Ishikawa (cell line): Measurements from ENCODE around the gene ADARB1.

ENCODE experiments used
- CEBPB ChIP-seq: IDR thresholded peaks from 2 replicates; pipeline ENCODE4 v1.6.1; 2012
- CREB1 ChIP-seq: IDR thresholded peaks from 2 replicates; pipeline ENCODE4 v1.6.1; 2012; ENCODE audit warnings: low read depth
- EGR1 ChIP-seq: IDR thresholded peaks from 2 replicates; pipeline ENCODE4 v1.6.1; 2012
- EP300 ChIP-seq: IDR thresholded peaks from 2 replicates; pipeline ENCODE4 v1.6.1; 2012; ENCODE audit warnings: borderline replicate concordance
- FOXM1 ChIP-seq: IDR thresholded peaks from 2 replicates; pipeline ENCODE4 v1.6.1; 2012; ENCODE audit warnings: low read depth, borderline replicate concordance
- MAX ChIP-seq: IDR thresholded peaks from 2 replicates; pipeline ENCODE4 v1.6.1; 2012
- NFIC ChIP-seq: IDR thresholded peaks from 2 replicates; pipeline ENCODE4 v1.6.1; 2012
- RAD21 ChIP-seq: IDR thresholded peaks from 2 replicates; pipeline ENCODE4 v1.6.1; 2012; ENCODE audit warnings: low read depth
- TAF1 ChIP-seq: IDR thresholded peaks from 2 replicates; pipeline ENCODE4 v1.6.1; 2012; ENCODE audit warnings: low read depth, mild to moderate bottlenecking
- TCF12 ChIP-seq: IDR thresholded peaks from 2 replicates; pipeline ENCODE4 v1.6.1; 2012; ENCODE audit warnings: low read depth
- TEAD4 ChIP-seq: IDR thresholded peaks from 2 replicates; pipeline ENCODE4 v1.6.1; 2012
- USF1 ChIP-seq: IDR thresholded peaks from 2 replicates; pipeline ENCODE4 v1.6.1; 2012
- YY1 ChIP-seq: IDR thresholded peaks from 2 replicates; pipeline ENCODE4 v1.6.1; 2012; ENCODE audit warnings: low read depth
- ZBTB7A ChIP-seq: IDR thresholded peaks from 2 replicates; pipeline ENCODE4 v1.6.1; 2012; ENCODE audit warnings: low read depth
- TF ChIP-seq, protein P1 (sequence below): IDR thresholded peaks from 2 replicates; pipeline ENCODE4 v1.6.1; 2012; ENCODE audit warnings: low read depth, mild to moderate bottlenecking

Gene ADARB1

GRCh38 chr21:45126204-45126626 lies 51.8 kb downstream of the ADARB1 start:
- TF ChIP-seq EP300 (no peak), CEBPB (no peak), EGR1 (no peak), TEAD4 (no peak), FOXM1 (no peak), TCF12 (no peak), USF1 (no peak), YY1 (no peak), NFIC (no peak)

DNA sequence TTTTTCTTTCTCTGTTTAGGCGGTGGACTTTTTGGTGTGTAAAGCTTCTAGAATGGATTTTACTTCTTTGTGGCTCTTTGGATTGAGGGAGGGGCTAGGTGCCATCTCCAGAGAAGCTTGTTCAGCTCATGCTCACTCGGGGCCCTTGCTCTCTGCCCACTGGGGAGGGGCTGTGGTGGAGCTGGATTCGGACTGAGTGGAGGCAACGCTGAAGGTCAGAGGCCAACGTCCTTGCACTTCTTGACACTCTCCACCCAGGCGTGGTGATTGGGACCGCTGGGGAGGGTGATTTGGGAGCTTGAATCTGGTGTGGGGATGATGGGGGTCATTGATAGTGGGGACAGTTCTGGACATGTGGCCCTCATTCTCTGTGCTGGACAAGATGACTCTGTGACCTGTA lies 52.6 kb downstream of the ADARB1 start:
- no peak for TF ChIP-seq EGR1
- no peak for TF ChIP-seq YY1
- no peak for TF ChIP-seq CREB1
- no peak for TF ChIP-seq TAF1
- no peak for TF ChIP-seq CEBPB
- TF ChIP-seq TEAD4: no peak
- TF ChIP-seq NFIC: no peak
- TF ChIP-seq TCF12: no peak
- no peak for TF ChIP-seq MAX
- no peak for TF ChIP-seq EP300
- no peak for TF ChIP-seq USF1
- TF ChIP-seq, protein P1, sequence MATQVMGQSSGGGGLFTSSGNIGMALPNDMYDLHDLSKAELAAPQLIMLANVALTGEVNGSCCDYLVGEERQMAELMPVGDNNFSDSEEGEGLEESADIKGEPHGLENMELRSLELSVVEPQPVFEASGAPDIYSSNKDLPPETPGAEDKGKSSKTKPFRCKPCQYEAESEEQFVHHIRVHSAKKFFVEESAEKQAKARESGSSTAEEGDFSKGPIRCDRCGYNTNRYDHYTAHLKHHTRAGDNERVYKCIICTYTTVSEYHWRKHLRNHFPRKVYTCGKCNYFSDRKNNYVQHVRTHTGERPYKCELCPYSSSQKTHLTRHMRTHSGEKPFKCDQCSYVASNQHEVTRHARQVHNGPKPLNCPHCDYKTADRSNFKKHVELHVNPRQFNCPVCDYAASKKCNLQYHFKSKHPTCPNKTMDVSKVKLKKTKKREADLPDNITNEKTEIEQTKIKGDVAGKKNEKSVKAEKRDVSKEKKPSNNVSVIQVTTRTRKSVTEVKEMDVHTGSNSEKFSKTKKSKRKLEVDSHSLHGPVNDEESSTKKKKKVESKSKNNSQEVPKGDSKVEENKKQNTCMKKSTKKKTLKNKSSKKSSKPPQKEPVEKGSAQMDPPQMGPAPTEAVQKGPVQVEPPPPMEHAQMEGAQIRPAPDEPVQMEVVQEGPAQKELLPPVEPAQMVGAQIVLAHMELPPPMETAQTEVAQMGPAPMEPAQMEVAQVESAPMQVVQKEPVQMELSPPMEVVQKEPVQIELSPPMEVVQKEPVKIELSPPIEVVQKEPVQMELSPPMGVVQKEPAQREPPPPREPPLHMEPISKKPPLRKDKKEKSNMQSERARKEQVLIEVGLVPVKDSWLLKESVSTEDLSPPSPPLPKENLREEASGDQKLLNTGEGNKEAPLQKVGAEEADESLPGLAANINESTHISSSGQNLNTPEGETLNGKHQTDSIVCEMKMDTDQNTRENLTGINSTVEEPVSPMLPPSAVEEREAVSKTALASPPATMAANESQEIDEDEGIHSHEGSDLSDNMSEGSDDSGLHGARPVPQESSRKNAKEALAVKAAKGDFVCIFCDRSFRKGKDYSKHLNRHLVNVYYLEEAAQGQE: no peak
- no peak for TF ChIP-seq FOXM1
- no peak for TF ChIP-seq ZBTB7A
- no peak for TF ChIP-seq RAD21

DNA sequence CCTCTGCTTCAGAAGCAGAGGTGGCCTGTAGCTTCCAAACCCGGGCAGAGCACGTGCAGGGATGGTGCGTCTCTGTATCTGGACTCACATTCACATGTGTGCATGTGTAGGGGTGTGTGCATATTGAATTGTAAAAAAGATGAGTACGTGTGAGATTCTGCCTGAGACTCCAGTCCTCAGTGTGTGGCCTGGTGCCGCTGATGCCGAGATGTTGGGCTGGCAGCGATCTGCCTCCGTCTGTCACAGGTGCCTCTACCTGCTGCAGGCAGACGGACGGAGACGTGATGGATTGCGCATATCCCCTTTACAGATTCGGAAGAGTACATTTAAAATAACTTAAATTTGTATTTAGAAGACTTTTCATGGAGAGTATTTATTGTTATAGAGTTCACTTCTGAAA lies 53.6 kb downstream of the ADARB1 start:
- no peak for TF ChIP-seq CEBPB
- no peak for TF ChIP-seq EGR1
- TF ChIP-seq NFIC: no peak
- TF ChIP-seq EP300: no peak
- TF ChIP-seq CREB1: no peak
- TF ChIP-seq YY1: no peak
- TF ChIP-seq, protein P1: no peak
- no peak for TF ChIP-seq TAF1
- TF ChIP-seq TCF12: no peak
- TF ChIP-seq TEAD4: no peak

DNA sequence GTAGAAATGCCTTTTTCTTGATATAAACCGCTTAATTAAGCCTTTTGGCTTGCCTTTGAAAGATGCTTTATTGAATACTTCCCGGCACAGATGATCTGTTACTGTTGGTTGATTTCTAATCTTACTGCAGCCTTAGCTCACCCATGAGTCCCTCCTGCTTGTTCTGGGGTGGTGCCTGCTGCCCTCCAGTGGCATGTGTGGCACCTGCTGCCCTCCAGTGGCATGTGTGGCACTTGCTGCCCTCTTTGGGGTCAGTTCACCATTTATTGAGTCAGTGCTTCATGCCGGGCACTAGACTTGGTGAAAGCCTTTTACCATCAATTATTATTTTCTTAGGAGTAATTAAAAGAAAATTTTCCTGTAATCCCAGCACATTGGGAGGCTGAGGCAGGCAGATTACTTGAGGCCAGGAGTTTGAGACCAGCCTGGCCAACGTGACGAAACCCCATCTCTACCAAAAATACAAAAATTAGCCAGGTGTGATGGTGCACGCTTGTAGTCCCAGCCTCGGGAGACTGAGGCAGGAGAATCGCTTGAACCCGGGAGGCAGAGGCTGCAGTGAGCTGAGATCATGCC lies 54.3 kb downstream of the ADARB1 start:
- TF ChIP-seq RAD21: peak; percentile 94
- TF ChIP-seq TCF12: no peak
- no peak for TF ChIP-seq ZBTB7A
- TF ChIP-seq TAF1: no peak
- no peak for TF ChIP-seq FOXM1
- TF ChIP-seq TEAD4: peak; percentile 36; the same call in 1 of the 2 replicates
- no peak for TF ChIP-seq YY1

DNA sequence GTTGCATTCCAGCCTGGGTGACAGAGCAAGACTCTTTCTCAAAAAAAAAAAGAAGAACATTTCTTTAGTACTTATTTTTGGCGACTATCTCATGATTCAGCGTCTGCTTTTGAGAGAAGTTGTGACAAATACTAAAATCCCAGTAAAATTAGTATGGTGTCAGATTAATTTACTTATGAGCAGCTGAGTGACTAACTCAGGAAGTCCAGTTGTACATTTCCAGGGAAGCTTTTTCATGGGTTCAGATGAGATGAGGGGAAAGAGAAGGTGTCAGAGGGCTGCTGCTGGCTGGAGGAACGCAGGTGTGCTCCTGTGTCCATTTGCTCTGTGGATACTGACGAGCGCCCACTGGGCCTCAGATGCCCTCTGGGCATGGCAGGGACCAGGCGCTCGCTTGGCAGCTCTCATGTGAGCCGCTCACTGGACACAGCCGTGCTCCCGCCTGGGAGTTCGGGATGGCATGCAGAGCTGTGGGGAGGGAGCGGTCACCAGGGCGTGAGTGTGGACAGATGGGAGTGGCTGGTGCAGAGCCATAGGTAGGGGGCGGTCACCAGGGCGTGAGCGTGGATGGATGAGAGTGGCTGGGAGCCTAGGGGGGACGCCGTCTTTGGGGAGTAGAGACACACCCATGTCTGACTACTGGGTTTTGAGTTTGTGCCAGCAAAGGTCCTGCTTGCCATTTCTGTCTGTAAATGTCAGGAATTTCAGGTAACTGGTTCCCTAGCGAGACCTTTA lies 55.0 kb downstream of the ADARB1 start:
- TF ChIP-seq NFIC (0 out of 2 replicates have a peak, but pooled peaks have one; percentile 38), TEAD4 (no peak)

GRCh38 chr21:45130324-45130774 lies 56.0 kb downstream of the ADARB1 start:
- TF ChIP-seq TCF12 (no peak), CREB1 (no peak), YY1 (no peak), TEAD4 (no peak), USF1 (no peak), EGR1 (no peak), FOXM1 (no peak), MAX (no peak)
